Gastroesophageal sphincter (tissue), 4 donors: ENCODE measurements around the gene TECPR1. TPM values are rescaled to one million over a fixed set of nuclear protein-coding genes. Genes with fewer than 3 reads are reported as not detected.

Source experiments
- ATAC-seq: fragments of 150-250 bp; one replicate; pipeline ENCODE4 v1.9.1; 2016; ENCODE audit warnings: mild to moderate bottlenecking, moderate library complexity
- H3K27ac ChIP-seq, 4 donors: fragments of 200-600 bp; sonication (generic) in 3 of 4; 1 replicate in 3 of 4; 2 replicates in 1 of 4; pipeline ENCODE4 v1.5.1; 2016 to 2019
- H3K27me3 ChIP-seq: fragments of 200-600 bp; sonication (generic); one replicate; pipeline ENCODE4 v1.5.1; 2019
- H3K36me3 ChIP-seq, 2 donors: fragments of 200-600 bp; sonication (generic); one replicate each; pipeline ENCODE4 v1.5.1; 2019; ENCODE audit warnings: control low read depth in 1 of 2
- H3K4me1 ChIP-seq, 3 donors: fragments of 200-600 bp; sonication (generic); 1 replicate in 2 of 3; 2 replicates in 1 of 3; pipeline ENCODE4 v1.5.1; 2016 to 2019; ENCODE audit warnings: control low read depth in 2 of 3
- H3K4me3 ChIP-seq, 2 donors: fragments of 200-600 bp; sonication (generic); one replicate each; pipeline ENCODE4 v1.5.1; 2019; ENCODE audit warnings: mild to moderate bottlenecking in 1 of 2, moderate library complexity in 1 of 2
- H3K9me3 ChIP-seq, 3 donors: fragments of 200-600 bp; sonication (generic); one replicate each; pipeline ENCODE4 v1.5.1; 2017 to 2019; ENCODE audit warnings: control low read depth in 2 of 3
- EP300 ChIP-seq: sonication (generic); formaldehyde crosslinking; IDR thresholded peaks from one replicate; pipeline ENCODE4 v1.6.1; 2017; ENCODE audit warnings: antibody characterized with exemption, mild to moderate bottlenecking
- POLR2A ChIP-seq, 2 donors: fragments of 450-650 bp; IDR thresholded peaks; one replicate each; pipeline ENCODE4 v1.6.1; 2017; ENCODE audit warnings: antibody characterized with exemption in 2 of 2, mild to moderate bottlenecking in 2 of 2, moderate library complexity in 1 of 2
- POLR2AphosphoS5 ChIP-seq: sonication (generic); formaldehyde crosslinking; IDR thresholded peaks from one replicate; pipeline ENCODE4 v1.6.1; 2017; ENCODE audit warnings: antibody characterized with exemption
- WGBS, 2 donors: methylation state at CpG; one replicate each; pipeline ENCODE4 v1.1.5; 2018; ENCODE audit warnings: low coverage in 1 of 2; 5-methylcytosine and 5-hydroxymethylcytosine counted together
- total RNA-seq, 4 donors: library from RNA; depleted of rRNA; stranded (reverse); fragments of >200 nt; gene quantifications; one replicate each; pipeline ENCODE4 v1.1.0, GENCODE V29; 2016
- TF ChIP-seq, protein P1 (sequence below), 4 experiments: fragments of 200-600 bp in 2 of 4; fragments of 450-650 bp in 2 of 4; sonication (generic) in 1 of 4; IDR thresholded peaks; one replicate each; pipeline ENCODE4 v1.5.1; 2017 to 2019; ENCODE audit warnings: antibody characterized with exemption in 4 of 4, mild to moderate bottlenecking in 2 of 4, moderate library complexity in 2 of 4

The TECPR1 gene
- total RNA-seq, 4 donors from 2014 or later: 18.6 to 22.3 (median 20.4) TPM

DNA sequence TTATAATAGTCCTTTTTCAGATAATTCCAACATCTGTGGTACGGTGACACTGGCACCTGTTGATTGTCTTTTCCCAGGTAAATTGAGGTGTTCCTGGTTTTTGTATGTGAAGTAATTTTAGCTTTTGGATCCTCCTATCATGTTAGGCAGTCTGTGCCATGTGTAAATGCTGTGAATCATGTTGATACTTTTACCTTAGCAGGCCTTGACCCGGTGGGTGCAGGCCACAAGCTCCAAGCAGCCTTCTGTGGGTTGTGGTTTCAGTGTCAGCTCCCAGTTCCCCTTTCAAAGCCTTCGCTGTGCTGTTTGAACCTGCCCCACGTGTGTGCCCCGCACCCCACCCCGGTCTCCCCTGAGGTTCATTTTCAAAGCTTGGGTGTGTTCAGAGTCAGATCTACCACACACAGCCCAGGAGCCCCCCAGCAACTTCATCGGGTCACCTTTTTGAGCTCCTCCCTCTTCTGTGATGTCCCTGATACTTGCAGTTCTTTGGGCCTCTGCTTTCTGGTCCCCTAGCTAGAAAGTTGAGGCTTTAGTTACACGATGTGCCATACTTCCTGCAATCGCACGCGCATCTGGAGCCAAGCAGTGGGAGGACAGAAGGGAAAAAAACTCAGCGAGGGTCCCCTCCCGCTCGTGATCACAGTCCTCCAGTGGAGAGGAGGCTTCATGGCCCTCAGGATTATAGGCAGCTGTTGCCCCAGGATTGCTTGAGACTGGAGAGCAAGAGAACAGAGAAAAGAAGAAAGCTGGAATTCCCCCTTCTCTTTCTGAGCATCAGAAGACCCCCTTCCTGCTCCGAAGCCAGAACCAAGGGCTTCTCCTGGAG lies 49.5 kb downstream of the TECPR1 start:
- H3K27ac ChIP-seq: no peak overlapping the region
- WGBS, 2 donors: 94 to 100% methylated on average over 2 of the region's 15 CpGs
- TF ChIP-seq, protein P1, sequence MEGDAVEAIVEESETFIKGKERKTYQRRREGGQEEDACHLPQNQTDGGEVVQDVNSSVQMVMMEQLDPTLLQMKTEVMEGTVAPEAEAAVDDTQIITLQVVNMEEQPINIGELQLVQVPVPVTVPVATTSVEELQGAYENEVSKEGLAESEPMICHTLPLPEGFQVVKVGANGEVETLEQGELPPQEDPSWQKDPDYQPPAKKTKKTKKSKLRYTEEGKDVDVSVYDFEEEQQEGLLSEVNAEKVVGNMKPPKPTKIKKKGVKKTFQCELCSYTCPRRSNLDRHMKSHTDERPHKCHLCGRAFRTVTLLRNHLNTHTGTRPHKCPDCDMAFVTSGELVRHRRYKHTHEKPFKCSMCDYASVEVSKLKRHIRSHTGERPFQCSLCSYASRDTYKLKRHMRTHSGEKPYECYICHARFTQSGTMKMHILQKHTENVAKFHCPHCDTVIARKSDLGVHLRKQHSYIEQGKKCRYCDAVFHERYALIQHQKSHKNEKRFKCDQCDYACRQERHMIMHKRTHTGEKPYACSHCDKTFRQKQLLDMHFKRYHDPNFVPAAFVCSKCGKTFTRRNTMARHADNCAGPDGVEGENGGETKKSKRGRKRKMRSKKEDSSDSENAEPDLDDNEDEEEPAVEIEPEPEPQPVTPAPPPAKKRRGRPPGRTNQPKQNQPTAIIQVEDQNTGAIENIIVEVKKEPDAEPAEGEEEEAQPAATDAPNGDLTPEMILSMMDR (IDR thresholded peaks at IDR 0.05): no peak
- TF ChIP-seq POLR2AphosphoS5: no peak
- no peak for TF ChIP-seq EP300
- no peak for TF ChIP-seq POLR2A (IDR thresholded peaks at IDR 0.05)
- H3K27me3 ChIP-seq: no peaks in the 10 kb centered on the region
- H3K9me3 ChIP-seq: peaks cover 0 to 7% (median 0%) of the 10 kb centered on the region in 3 donors
- H3K4me1 ChIP-seq: no peaks in the 10 kb centered on the region
- no peak for ATAC-seq
- H3K4me3 ChIP-seq: no peak overlapping the region
- H3K36me3 ChIP-seq: peaks cover 0 to 65% of the 10 kb centered on the region in 2 donors

DNA sequence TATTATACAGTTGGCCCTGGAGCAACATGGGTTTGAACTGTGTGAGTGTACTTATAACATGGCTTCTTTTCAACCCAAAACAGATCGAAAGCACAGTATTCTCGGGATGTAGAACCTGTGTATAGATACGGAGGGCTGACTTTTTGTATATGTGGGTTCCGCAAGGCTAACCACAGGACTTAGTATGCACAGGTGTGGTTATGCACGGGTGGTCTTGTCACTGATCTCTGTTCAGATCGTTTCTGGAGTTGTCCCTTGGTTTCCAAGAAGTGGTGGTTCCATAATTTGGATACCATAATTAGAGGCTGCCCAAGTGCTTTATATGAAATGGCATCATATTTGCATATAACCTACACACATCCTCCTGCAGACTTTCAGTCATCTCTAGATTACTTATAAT lies 51.7 kb downstream of the TECPR1 start:
- ATAC-seq: no peak
- peaks cover 0 to 65% of the 10 kb centered on the region in 2 donors for H3K36me3 ChIP-seq
- no peaks in the 10 kb centered on the region for H3K4me1 ChIP-seq
- peaks cover 0 to 7% (median 0%) of the 10 kb centered on the region in 3 donors for H3K9me3 ChIP-seq
- H3K27ac ChIP-seq: no peak overlapping the region
- H3K27me3 ChIP-seq: no peaks in the 10 kb centered on the region
- no peak overlapping the region for H3K4me3 ChIP-seq
- 91 to 92% methylated on average over 6 of the region's 6 CpGs for WGBS, 2 donors
- no peak for TF ChIP-seq EP300
- no peak for TF ChIP-seq POLR2A (IDR thresholded peaks at IDR 0.05)
- TF ChIP-seq, protein P1 (IDR thresholded peaks at IDR 0.05): no peak
- no peak for TF ChIP-seq POLR2AphosphoS5

DNA sequence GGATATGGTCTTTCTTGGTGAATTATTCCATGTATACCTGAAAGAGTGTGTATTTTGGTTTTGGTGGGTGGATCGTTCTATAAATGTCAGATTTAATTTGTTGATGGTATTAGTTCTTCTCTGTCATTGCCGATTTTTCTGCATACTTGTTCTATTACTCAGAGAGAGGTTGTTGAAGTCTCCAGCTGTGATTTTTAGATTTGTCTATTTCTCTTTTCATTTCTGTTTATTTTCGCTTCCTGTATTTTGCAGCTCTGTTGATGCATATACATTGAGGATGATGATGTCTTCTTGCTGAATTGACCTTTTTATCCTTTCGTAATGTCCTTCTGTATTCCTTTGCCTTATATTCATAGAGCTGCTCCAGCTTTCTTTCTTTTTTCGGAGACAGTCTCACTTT lies 52.9 kb downstream of the TECPR1 start:
- Histone ChIP-seq H3K4me3 (no peak overlapping the region), H3K36me3 (peaks cover 0 to 65% of the 10 kb centered on the region in 2 donors), H3K27me3 (no peaks in the 10 kb centered on the region), H3K27ac (no peak overlapping the region), H3K4me1 (no peaks in the 10 kb centered on the region), H3K9me3 (peaks cover 0 to 7% (median 0%) of the 10 kb centered on the region in 3 donors)
- ATAC-seq: no peak
- TF ChIP-seq EP300 (no peak), POLR2AphosphoS5 (no peak), POLR2A (IDR thresholded peaks at IDR 0.05) (no peak)
- TF ChIP-seq, protein P1 (IDR thresholded peaks at IDR 0.05): no peak
- WGBS, 2 donors: 87 to 98% methylated on average over 3 to 5 of the region's 5 CpGs

DNA sequence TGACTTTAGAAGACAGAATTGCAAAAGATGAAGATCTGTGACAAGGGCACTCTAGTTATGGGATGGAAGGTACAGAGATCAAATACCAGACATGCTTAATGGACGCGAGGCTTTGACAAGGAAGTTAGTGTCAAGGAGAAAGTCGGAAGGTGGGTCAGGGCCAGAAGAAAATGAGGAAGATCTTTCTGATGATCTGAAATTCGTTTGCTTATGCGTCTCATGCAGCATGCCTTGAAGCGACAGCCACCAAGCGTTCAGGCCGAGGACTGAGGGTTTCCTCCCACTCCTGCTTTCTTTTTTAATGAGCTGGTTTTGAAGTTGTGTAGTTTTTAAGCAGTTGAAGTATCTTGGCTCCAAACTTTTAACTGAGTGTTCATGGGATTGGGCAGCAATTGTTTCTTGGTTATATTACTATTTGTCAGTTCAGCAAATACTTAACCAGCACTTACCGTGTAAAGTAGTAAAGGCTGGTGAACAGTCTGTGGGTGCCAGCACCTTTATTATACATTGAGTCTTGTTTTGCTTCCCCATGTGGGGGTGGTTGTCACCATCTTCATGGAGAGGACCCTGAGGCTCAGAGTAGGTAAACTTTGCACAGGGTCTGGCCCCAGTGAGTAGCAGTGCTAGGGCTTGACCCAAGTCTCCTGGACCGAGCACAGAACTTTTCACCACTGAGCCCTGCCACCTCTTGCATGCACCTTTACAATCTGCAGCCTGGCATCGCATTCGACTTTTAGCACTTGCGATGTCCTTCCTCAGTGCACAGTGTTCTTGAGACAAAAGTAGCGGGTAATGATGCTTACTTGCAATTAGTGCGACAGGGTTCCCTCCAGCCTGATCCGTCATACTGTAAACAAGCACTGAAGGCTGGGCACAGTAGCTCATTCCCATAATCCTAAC lies 55.1 kb downstream of the TECPR1 start:
- no peaks in the 10 kb centered on the region for H3K27me3 ChIP-seq

More for the DNA sequence above, 55.1 kb downstream of the TECPR1 start:
- H3K27ac ChIP-seq: no peak overlapping the region
- H3K36me3 ChIP-seq: peaks cover 0 to 70% of the 10 kb centered on the region in 2 donors
- no peak for ATAC-seq
- WGBS, 2 donors: 70 to 92% methylated on average over 2 to 15 of the region's 16 CpGs
- TF ChIP-seq POLR2AphosphoS5 (no peak), POLR2A (IDR thresholded peaks at IDR 0.05) (no peak)
- H3K4me3 ChIP-seq: no peak overlapping the region
- no peaks in the 10 kb centered on the region for H3K4me1 ChIP-seq
- peaks cover 0 to 7% (median 0%) of the 10 kb centered on the region in 3 donors for H3K9me3 ChIP-seq
